Measurements from ENCODE around the gene MCM9.
"Not testable (repeated sequence)": the region's sequence is repeated elsewhere in the genome, so short reads cannot be mapped to it uniquely, and the experiment has no call there.

The MCM9 gene

GRCh38 chr6:118789419-118789818 lies 145.5 kb downstream of the MCM9 start:
- no peak for DNase-seq

DNA sequence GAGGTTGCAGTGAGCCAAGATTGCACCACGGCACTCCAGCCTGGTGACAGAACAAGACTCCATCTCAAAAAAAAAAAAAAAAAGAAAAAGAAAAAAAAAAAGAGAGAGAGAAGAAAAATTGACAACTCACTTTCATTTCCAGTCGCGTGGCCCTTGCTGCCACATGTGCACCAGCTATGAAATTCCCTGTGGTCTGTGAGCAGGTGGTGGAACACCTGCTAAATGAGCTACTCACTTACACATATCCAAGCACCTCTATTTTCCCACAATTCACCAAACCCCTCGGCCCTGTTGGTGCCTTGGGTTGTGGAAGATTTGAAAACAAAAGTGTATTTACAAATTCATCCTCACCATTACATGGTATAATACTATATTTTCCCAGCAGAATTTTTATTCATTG lies 146.3 kb downstream of the MCM9 start:
- no peak for DNase-seq

- DNase-seq = peak; percentile 38
These were observed 147.1 kb downstream of the MCM9 start for GRCh38 chr6:118787724-118788423.

DNA sequence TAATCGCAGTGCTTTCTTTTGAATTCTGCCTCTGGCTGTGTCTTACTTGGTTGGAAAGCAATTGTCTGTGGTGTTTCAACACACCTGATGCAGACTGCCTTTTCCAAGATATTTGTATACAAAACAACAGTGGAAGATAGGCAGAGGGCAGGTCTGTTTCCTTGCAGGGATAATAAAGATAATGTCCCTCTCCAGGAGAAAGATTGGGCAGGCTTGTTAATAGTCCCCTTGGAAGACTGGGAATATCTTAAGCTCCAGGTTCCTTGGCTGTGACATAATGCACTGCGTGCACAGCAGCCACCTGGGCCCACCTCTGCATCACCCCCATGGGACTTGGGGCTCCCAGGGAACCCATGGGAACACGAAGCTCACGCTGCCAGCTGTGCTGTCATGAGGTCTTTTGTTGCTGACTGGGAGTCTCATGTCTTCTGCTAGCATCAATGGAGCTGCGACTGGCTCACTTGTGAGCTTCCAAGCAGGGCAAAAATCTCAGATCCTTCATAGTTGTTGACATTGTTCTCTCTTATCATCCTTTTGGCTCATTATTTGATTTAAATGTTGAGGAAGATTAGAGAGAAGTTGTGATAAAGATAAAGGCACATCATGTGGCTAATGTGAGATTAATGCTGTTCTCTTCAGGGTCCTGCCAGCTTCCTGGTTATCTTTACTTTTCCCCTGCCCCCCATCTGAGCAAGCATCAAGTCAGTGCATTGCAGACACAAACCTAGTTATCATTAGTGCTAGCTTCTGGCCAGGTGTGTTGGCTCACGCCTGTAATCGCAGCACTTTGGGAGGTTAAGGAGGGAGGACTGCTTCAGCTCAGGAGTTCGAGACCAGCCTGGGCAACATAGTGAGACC lies 148.1 kb downstream of the MCM9 start:
- no peak for DNase-seq

- DNase-seq = no peak
These were observed 149.4 kb downstream of the MCM9 start for GRCh38 chr6:118785601-118786000.

- DNase-seq = no peak
These were observed 150.3 kb downstream of the MCM9 start for GRCh38 chr6:118784641-118785164.

- no peak for DNase-seq
These were observed 150.9 kb downstream of the MCM9 start for GRCh38 chr6:118783931-118784550.

DNA sequence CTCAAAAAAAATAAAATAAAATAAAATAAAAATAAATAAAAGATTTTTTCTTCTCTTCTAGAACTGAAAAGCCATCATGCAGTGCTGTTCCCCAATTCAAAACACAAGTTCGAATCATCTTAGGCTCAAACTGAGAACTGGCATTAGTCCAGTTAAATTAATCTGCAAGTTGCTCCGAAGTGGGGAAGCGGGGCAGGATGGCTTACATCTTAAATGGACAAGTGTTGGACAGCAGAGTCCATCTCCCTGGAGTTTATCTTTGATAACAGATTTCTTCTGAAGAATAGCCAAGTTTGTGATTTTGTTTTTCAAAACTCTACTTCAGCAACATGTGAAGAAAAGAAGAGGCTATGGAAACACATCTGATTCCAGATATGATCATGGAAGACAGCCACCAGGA lies 152.3 kb downstream of the MCM9 start:
- no peak for DNase-seq

GRCh38 chr6:118781897-118782296 lies 153.1 kb downstream of the MCM9 start:
- DNase-seq = no peak

GRCh38 chr6:118780668-118781067 lies 154.3 kb downstream of the MCM9 start:
- no peak for DNase-seq

DNA sequence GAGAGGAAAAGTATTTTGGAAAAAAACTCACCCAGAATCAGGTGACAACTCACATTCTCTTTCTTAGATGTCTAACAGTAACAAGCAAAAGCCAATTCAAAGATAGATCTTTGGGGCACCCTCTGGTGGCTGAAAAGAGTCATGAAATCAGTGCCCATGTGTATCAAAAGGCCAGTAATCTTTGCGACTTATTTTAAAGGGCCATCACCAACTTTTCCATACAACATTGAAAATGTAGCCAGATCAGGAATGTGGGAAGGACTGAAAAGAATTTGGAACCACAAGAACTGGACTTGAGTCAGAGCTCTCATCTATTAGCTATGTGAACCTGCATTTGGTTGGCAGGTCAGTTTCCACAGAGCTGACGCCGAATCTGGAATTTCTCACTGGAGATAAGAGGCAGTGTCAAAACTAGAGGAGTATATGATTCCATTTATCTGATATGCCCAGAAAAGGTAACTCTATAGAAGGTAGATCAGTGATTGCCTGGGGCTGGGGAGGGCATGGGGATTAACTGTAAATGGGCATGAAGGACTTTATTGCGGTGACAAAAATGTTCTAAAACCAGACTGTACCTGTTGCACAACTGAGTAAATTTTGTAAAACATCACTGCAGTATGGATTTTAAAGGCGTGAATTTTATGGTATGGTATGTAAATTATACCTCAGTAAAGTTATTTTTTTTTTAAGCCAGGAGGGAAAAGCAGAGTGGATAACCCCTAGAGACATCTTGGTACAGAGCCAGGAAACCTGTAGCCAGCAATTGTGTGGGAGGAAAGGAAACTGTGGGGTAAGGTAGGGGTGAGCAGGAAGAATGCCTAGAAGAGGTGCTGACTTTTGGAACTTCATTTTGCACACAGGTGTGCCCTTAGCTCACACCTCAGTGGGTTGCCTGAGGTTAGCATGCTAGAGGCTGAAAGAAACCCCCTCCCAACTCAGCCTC lies 158.1 kb downstream of the MCM9 start:
- peak; percentile 84 for DNase-seq

- no peak for DNase-seq
These were observed 159.6 kb downstream of the MCM9 start for GRCh38 chr6:118775381-118775780.

GRCh38 chr6:118774581-118774980 lies 160.4 kb downstream of the MCM9 start:
- no peak for DNase-seq

DNA sequence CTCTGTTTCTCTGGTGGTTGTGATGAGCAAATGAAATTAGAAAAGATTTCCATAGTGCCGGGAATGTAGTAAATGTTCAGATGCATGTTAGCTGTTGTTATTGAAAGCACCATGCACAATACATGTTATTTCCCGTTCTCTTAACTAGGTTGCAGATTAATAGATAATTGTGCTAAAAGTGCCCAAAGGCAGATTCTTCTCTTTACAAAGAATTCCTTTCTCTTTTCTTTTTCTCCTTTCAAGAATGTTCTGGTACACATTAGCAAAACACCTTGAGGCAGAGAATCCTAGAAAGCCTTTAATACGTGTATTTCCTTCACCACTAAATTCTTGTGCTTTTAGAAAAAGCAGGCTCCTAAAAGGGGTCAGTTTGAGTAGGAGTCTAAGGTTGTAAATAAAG lies 162.1 kb downstream of the MCM9 start:
- DNase-seq = no peak

GRCh38 chr6:118771253-118771652 lies 163.7 kb downstream of the MCM9 start:
- DNase-seq = no peak

DNA sequence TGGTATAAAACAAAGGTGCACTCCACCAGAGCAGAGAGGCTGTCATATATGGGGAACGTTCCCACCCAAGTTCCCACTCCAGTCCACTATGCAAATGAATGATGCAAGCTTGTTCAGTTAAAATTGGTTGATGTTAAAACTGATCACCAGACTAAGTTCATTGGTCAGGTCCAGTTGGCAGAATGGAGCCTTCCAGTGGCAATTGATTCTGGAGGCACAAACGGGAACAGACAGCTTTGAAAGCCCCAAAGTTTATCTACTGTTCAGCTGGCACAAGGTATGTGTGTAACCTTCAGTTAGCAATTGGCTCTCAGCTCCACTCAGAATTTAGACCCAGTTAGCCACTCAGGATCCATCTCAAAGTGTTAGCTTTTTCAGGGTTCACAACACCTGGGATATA lies 164.1 kb downstream of the MCM9 start:
- no peak for DNase-seq

DNA sequence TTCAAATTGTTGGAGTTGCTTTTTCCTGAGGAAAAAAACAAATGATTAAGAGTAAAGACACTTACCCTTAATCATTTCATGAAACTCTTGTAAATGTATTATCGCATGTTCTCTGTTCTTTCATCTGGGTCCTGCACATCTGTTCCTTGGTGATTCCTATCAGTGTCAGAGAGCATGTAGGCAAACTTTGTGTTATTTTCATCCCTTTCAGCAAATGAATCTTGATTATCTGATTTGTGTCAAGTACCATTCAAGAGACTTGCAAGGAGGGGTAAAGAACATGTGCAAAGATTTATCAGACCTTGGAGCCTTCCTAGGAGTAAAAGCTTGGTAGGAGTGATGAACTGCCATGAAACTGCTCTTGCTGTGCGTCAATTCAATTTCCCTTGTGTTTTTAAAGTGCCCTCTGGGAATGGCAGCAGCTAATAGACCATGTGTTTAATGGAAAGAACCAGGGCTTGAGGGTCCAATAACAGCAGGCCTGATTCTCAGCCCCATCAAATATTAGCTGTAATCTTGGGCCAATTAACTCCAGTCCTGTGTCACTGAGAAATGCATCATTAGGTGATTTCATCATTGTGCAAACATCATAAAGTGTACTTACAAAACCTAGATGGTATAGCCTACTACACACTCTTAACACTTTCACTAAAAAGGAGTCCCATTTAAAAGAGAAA lies 164.7 kb downstream of the MCM9 start:
- DNase-seq = no peak

GRCh38 chr6:118768904-118769325 lies 166.0 kb downstream of the MCM9 start:
- peak; percentile 15 for DNase-seq

DNA sequence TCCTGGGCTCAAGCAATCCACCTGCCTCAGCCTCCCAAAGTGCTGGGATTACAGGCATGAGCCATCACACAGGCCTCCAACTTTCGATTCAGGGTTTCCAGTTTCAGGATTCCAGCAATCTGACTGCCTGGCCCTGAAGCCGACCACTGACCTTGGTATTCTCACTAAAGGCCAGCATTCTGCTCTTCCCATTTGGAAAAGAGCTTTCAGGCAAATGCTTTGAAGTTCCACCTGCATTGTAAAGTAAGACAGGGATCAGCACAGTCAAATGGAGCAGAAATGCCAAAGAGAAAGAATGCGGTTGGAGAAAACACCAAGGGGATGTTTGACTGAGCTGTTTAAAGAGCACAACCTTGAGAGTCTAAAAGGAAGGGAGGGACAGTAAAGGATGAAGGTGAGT lies 166.5 kb downstream of the MCM9 start:
- DNase-seq = no peak

DNA sequence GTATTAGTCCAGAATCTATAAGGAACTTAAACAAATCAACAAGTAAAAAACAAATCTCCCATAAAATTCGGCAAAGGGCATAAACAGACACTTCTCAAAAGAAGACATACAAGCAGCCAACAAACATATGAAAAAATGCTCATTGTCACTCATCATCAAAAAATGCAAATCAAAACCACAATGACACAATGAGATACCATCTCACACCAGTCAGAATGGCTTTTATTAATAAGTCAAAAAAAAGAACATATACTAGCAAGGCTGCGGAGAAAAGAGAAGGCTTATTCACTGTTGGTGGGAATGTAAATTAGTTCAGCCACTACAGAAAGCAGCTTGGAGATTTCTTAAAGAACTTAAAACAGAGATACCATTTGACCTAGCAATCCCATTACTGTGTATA lies 169.6 kb downstream of the MCM9 start:
- DNase-seq = not testable (repeated sequence)

- no peak for DNase-seq
These were observed 170.2 kb downstream of the MCM9 start for GRCh38 chr6:118764766-118765165.

All from CD4-positive, alpha-beta T cell treated with Interleukin-4 for 4 hours (primary cell).